ENCODE data around the gene VAV2. TPM values are rescaled to one million over a fixed set of nuclear protein-coding genes. Genes with fewer than 3 reads are reported as not detected.

The VAV2 gene
- total RNA-seq, 1 donor from 2014 or later = 80.6 TPM

DNA sequence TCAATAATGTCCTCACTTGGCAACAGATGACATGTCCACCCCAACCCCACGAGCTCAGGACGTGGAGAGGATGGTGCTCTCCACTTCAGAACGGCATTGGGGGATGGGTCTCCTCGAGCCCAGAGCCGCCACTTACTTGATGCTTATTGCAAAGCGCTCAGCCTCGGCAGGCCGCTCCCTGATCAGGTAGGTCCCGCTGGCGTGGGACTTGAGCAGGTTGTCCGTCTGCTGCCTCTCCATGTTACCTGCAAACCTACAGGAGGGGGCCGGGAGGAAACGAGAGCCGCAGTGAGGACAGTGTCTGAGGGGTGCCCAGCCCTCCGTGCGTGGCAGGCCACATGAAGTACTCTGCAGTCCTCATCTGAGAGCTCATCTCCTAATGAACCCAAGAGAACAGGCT, 217.3 kb downstream of the VAV2 start:
- H3K4me3 Mint-ChIP-seq (ENCODE audit: low read depth) = no peak overlapping the region
- H3K36me3 Mint-ChIP-seq (ENCODE audit: insufficient read depth) = peaks cover 16% of the 10 kb centered on the region
- TF ChIP-seq, protein P1, sequence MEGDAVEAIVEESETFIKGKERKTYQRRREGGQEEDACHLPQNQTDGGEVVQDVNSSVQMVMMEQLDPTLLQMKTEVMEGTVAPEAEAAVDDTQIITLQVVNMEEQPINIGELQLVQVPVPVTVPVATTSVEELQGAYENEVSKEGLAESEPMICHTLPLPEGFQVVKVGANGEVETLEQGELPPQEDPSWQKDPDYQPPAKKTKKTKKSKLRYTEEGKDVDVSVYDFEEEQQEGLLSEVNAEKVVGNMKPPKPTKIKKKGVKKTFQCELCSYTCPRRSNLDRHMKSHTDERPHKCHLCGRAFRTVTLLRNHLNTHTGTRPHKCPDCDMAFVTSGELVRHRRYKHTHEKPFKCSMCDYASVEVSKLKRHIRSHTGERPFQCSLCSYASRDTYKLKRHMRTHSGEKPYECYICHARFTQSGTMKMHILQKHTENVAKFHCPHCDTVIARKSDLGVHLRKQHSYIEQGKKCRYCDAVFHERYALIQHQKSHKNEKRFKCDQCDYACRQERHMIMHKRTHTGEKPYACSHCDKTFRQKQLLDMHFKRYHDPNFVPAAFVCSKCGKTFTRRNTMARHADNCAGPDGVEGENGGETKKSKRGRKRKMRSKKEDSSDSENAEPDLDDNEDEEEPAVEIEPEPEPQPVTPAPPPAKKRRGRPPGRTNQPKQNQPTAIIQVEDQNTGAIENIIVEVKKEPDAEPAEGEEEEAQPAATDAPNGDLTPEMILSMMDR (IDR thresholded peaks at IDR 0.05; ENCODE audit: unreplicated experiment) = no peak
- H3K27me3 Mint-ChIP-seq = no peaks in the 10 kb centered on the region
- no peaks in the 10 kb centered on the region for H3K9me3 Mint-ChIP-seq (ENCODE audit: low read depth)
- H3K4me1 Mint-ChIP-seq (ENCODE audit: low read depth) = no peaks in the 10 kb centered on the region
- H3K27ac Mint-ChIP-seq = no peak overlapping the region
- DNase-seq (ENCODE audit: low spot score, unreplicated experiment) = no peak

DNA sequence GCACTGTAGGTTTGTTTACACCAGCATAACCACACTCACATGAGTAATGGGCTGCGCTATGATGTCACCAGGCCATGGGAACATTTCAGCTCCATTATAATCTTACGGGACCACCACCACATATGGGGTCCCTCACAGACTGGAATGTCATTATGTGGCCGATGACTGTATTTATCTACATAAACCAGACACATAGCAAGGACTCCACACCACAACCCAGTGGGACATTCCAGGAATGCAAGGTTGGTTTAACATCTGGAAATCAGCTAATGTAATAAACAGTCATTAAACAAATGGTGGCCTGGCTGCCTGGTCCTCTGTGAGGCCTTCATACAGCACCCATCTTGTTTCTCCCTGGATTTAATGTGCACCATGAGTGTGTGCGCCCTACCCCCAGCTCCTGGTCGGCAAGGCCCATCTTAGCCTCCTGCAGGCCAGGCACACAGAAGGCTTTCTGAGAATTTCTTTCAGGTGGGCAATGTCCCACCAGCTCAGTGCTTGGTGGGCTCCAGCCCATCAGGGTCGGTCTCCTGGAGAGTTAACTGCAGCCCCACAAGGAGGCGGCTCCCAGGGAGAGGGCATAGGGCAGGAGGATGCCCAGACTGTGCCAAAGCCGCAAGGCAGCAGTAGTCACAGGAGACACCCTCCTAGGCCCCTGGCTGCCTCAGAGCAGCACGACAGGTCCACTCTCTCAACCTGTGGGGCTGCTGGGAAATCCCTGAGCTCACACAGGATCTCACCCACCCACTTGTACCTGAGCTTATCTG, 218.1 kb downstream of the VAV2 start:
- H3K4me1 Mint-ChIP-seq (ENCODE audit: low read depth) = no peaks in the 10 kb centered on the region
- peaks cover 15% of the 10 kb centered on the region for H3K36me3 Mint-ChIP-seq (ENCODE audit: insufficient read depth)
- no peak overlapping the region for H3K27ac Mint-ChIP-seq
- TF ChIP-seq, protein P1 (IDR thresholded peaks at IDR 0.05; ENCODE audit: unreplicated experiment) = no peak
- H3K9me3 Mint-ChIP-seq (ENCODE audit: low read depth) = no peaks in the 10 kb centered on the region
- H3K27me3 Mint-ChIP-seq = no peaks in the 10 kb centered on the region
- H3K4me3 Mint-ChIP-seq (ENCODE audit: low read depth) = no peak overlapping the region
- no peak for DNase-seq (ENCODE audit: low spot score, unreplicated experiment)

DNA sequence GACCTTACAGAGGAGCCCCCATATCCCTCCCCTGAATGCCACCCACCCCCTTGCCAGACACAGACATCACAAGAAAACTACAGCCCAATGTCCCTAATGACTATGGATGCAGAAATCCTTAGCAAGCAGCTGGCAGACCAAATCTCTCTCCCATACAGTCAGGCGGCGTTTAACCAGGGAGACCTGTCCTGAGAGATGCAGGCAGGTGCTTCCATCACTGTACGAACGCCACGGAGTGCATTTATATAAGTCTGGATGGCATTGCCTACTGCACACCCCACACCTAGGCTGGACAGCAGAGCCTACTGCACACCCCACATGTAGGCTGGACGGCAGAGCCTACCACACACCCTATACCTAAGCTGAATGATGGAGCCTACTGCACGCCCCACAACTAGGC, 219.5 kb downstream of the VAV2 start:
- Mint-ChIP-seq H3K36me3 (ENCODE audit: insufficient read depth) (peaks cover 26% of the 10 kb centered on the region), H3K27me3 (no peaks in the 10 kb centered on the region), H3K27ac (peak overlapping the region; percentile 79), H3K9me3 (ENCODE audit: low read depth) (peaks cover 5% of the 10 kb centered on the region), H3K4me3 (ENCODE audit: low read depth) (no peak overlapping the region), H3K4me1 (ENCODE audit: low read depth) (no peaks in the 10 kb centered on the region)
- TF ChIP-seq, protein P1 (IDR thresholded peaks at IDR 0.05; ENCODE audit: unreplicated experiment) = no peak
- DNase-seq (ENCODE audit: low spot score, unreplicated experiment) = no peak

DNA sequence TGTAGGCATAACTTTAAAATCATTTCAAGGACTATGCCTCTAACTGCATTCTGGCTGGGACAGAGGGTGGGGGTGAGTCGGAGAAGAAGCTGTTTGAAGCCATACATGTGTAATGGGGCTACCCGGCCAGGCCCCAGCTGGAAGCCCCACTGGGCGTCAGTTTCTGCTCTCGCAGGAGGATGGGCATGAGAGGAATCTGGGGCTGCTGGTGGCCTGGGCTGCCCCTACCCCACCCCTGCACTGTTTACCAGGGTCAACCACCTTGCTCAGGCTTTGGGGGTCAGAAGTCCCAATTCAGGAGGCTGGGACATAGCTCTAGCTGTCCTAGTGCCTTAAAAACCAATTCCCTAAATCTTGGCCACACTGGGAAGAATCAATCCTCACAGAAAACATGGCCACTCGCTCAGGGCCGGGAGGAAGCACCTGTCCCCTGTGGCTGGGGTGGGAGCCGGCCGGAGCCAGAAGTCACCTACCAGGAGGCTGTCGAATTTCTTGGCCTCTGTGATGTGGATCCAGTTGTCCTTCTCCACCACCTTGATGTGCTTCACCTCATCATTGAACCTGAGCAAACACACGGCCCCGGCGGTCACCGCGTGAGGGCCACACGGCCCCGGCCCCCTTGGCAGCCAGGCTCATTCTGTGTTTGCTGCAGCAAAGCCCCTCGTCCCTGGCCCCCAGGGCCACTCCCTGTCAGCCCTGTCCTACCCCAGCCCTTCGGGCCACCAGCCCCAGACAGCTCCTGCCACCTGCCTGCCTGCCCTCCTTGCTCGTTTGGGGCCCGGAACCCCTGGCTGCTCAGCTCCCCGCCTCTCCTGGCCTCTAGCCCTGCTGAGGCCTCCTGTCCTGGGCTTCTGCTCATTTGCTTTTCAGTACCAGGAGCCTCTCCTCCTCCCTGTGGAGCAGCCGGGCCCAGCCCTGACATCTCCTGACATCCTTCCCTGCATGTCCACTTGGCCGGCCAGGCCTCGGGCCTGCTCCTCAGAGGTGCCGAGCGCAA, 220.3 kb downstream of the VAV2 start:
- Mint-ChIP-seq H3K27me3 (no peaks in the 10 kb centered on the region), H3K36me3 (ENCODE audit: insufficient read depth) (peaks cover 34% of the 10 kb centered on the region), H3K4me1 (ENCODE audit: low read depth) (no peaks in the 10 kb centered on the region), H3K27ac (peak overlapping the region; percentile 79), H3K4me3 (ENCODE audit: low read depth) (no peak overlapping the region), H3K9me3 (ENCODE audit: low read depth) (peaks cover 12% of the 10 kb centered on the region)
- TF ChIP-seq, protein P1 (IDR thresholded peaks at IDR 0.05; ENCODE audit: unreplicated experiment) = no peak
- DNase-seq (ENCODE audit: low spot score, unreplicated experiment) = peak; percentile 5

DNA sequence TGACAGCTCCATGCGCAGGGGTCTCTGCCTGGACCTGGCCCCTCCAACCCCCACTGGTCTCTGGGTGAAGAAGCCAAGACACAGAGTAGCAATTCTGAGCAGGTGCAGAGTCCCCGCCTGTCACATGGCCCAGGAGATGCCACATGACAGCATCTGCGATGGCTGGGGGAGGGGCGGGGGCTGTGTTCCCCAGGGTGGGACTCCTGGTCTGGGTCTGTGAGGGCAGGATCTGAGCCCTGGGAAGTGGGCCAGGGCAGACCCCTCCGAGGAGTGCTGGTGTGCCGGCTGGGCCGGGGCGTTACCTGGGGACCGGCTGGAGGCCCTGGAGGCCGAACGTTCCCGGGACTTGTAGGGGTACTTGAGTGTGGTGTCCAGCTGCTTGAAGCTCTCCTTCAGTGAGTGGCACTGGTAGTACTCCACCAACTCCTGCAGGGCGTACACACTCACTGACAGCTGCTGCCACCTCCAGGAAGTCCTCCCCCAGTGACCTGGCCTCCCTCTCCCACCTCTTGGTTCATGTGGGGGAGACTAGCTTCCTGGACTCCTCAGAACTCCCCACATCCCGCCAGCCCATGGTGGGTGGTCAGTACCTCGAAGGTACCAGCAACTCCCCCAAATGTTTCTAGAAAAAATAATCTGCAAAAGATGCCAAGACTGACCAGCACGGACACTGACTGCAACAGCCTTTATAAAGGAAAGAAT, 221.9 kb downstream of the VAV2 start:
- DNase-seq (ENCODE audit: low spot score, unreplicated experiment) = peak; percentile 6
- TF ChIP-seq, protein P1 (IDR thresholded peaks at IDR 0.05; ENCODE audit: unreplicated experiment) = no peak
- H3K4me3 Mint-ChIP-seq (ENCODE audit: low read depth) = no peak overlapping the region
- H3K27ac Mint-ChIP-seq = peak overlapping the region; percentile 74
- peaks cover 48% of the 10 kb centered on the region for H3K36me3 Mint-ChIP-seq (ENCODE audit: insufficient read depth)
- H3K4me1 Mint-ChIP-seq (ENCODE audit: low read depth) = no peaks in the 10 kb centered on the region
- no peaks in the 10 kb centered on the region for H3K27me3 Mint-ChIP-seq
- peaks cover 14% of the 10 kb centered on the region for H3K9me3 Mint-ChIP-seq (ENCODE audit: low read depth)

Data from progenitor cell of endocrine pancreas (in vitro differentiated cells).